ENCODE results near the gene STH. TPM values are rescaled to one million over a fixed set of nuclear protein-coding genes. Genes with fewer than 3 reads are reported as not detected.

STH gene
- total RNA-seq: not detected

GRCh38 chr17:45998987-45999899 lies at the start of gene STH:
Gene STH, plus strand, starts transcription at chr17:45999250. Its CDS starts 30 bp downstream, at chr17:45999280.
- 80 to 83% methylated on average over 8 of the region's 8 CpGs for WGBS, 2 donors
- no peak within 1 kb of the TSS for H3K27ac ChIP-seq
- TF ChIP-seq CTCF (IDR thresholded peaks at IDR 0.05) (no peak), POLR2A (IDR thresholded peaks at IDR 0.05) (no peak)
- intact Hi-C loops (cut with DNase I): loop anchor here (5.0 kb wide), 1 partner anchor 218 kb away; no protein-coding TSS in a partner anchor
- ATAC-seq (no peak), DNase-seq (no peak)
- H3K9me3 ChIP-seq: no peaks in the 10 kb centered on the region
- H3K4me1 ChIP-seq: peaks cover 18% of the 10 kb centered on the region
- no peak within 1 kb of the TSS for H3K4me3 ChIP-seq
- H3K36me3 ChIP-seq (replicated peaks in 1 of 2; ENCODE audit: insufficient read depth in 1 of 2, low read depth in 2 of 2): no peaks in the 10 kb centered on the region
- H3K27me3 ChIP-seq: no peaks in the 10 kb centered on the region

GRCh38 chr17:45949755-45950320 lies 49.2 kb upstream of the STH start:
- H3K27ac ChIP-seq: no peak overlapping the region
- ATAC-seq (no peak), DNase-seq (no peak)
- no peaks in the 10 kb centered on the region for H3K27me3 ChIP-seq
- H3K4me1 ChIP-seq: peaks cover 11% of the 10 kb centered on the region
- no peak overlapping the region for H3K4me3 ChIP-seq
- intact Hi-C loops (cut with DNase I): no loop called here
- H3K9me3 ChIP-seq: no peaks in the 10 kb centered on the region
- no peaks in the 10 kb centered on the region for H3K36me3 ChIP-seq (replicated peaks in 1 of 2; ENCODE audit: insufficient read depth in 1 of 2, low read depth in 2 of 2)
- 64 to 68% methylated on average over 7 to 9 of the region's 9 CpGs for whole genome bisulfite sequencing, 2 donors
- TF ChIP-seq CTCF (IDR thresholded peaks at IDR 0.05): no peak
- TF ChIP-seq POLR2A (IDR thresholded peaks at IDR 0.05): no peak

- H3K27ac ChIP-seq: no peak overlapping the region
- 77 to 84% methylated on average over 5 to 8 of the region's 8 CpGs for WGBS, 2 donors
- H3K4me3 ChIP-seq: no peak overlapping the region
- H3K4me1 ChIP-seq: peaks cover 11% of the 10 kb centered on the region
- ATAC-seq (no peak), DNase-seq (no peak)
- no peaks in the 10 kb centered on the region for H3K27me3 ChIP-seq
- H3K36me3 ChIP-seq (replicated peaks in 1 of 2; ENCODE audit: insufficient read depth in 1 of 2, low read depth in 2 of 2): no peaks in the 10 kb centered on the region
- TF ChIP-seq POLR2A (IDR thresholded peaks at IDR 0.05) (no peak), CTCF (IDR thresholded peaks at IDR 0.05) (no peak)
- intact Hi-C loops (cut with DNase I): no loop called here
- no peaks in the 10 kb centered on the region for H3K9me3 ChIP-seq
These were observed 48.2 kb upstream of the STH start for GRCh38 chr17:45950888-45951287.

- no peak for ATAC-seq
- no peak overlapping the region for H3K4me3 ChIP-seq
- TF ChIP-seq CTCF (IDR thresholded peaks at IDR 0.05) (no peak), POLR2A (IDR thresholded peaks at IDR 0.05) (no peak)
- H3K27ac ChIP-seq: no peak overlapping the region
- H3K27me3 ChIP-seq: no peaks in the 10 kb centered on the region
- DNase-seq: no peak
- intact Hi-C loops (cut with DNase I): no loop called here
- H3K9me3 ChIP-seq: no peaks in the 10 kb centered on the region
- WGBS, 2 donors: 50 to 57% methylated on average over 10 of the region's 10 CpGs
- H3K4me1 ChIP-seq: peaks cover 11% of the 10 kb centered on the region
- H3K36me3 ChIP-seq (replicated peaks in 1 of 2; ENCODE audit: insufficient read depth in 1 of 2, low read depth in 2 of 2): no peaks in the 10 kb centered on the region
These were observed 47.6 kb upstream of the STH start for GRCh38 chr17:45951403-45951802.

Measured in body of pancreas (tissue), 4 donors.